ENCODE measurements around the gene PRKAR1A. TPM values are rescaled to one million over a fixed set of nuclear protein-coding genes. Genes with fewer than 3 reads are reported as not detected.

The PRKAR1A gene
- total and polyA plus RNA-seq, 11 donors, result 192 to 1,392 (median 837) TPM

DNA sequence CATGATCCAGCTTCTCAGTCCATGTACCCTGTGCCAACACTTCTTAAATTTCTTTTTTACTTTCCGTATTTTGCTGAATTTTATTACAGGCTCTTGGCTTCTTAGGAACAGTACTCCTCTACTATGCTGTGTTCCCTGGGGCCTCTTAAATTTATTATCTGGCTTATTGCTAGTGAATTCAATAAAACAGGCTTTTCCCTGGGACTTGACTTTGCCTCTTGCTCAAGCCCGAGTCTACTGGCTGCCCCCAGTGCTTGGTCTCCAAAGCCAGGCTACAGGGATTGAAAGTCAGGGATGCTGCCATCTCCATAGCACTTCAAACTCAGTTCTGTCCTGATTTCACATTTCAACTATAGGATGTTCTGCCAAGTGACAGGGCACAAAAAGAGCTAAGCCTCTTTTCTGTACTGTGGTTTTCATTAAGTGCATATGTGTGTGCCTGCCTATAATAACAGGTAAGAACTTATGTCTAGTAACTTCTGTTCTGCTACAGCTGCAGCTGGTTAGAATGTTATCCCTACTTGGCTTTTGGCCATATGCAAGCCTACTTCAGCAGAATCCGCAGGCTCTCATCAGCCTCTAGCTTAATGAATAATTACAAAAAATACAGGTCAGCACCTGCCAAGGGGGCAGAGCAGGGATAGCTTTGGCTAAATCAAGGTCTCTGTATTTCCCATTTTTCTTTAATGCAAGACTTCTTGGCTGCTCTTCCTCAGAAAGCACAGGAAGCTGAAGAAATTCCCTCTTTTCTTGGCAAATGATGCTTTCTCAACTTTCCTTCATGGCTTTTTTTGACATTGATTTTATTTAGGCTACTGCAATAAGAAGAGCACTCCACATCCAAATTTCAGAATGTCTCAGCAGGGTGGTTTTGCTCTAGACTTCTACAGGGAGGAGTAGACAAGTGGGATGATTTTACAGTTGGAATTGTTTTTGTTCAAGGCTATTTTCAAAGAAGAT, 80.7 kb downstream of the PRKAR1A start:
- Histone ChIP-seq H3K36me3 (peaks cover 0 to 11% (median 0%) of the 10 kb centered on the region in 9 donors), H3K27ac (peak overlapping the region in 5 of 12 donors; percentile 11 to 49 (median 27)), H3K4me1 (peaks cover 0 to 64% (median 5%) of the 10 kb centered on the region in 12 donors), H3K27me3 (no peaks in the 10 kb centered on the region), H3K4me3 (no peak overlapping the region), H3K9me3 (peaks cover 0 to 13% (median 0%) of the 10 kb centered on the region in 12 donors)
- ATAC-seq (peak in 1 of 4 donors; percentile 16), DNase-seq (no peak)
- no peak for TF ChIP-seq POLR2A (IDR thresholded peaks at IDR 0.05)
- TF ChIP-seq, protein P1, sequence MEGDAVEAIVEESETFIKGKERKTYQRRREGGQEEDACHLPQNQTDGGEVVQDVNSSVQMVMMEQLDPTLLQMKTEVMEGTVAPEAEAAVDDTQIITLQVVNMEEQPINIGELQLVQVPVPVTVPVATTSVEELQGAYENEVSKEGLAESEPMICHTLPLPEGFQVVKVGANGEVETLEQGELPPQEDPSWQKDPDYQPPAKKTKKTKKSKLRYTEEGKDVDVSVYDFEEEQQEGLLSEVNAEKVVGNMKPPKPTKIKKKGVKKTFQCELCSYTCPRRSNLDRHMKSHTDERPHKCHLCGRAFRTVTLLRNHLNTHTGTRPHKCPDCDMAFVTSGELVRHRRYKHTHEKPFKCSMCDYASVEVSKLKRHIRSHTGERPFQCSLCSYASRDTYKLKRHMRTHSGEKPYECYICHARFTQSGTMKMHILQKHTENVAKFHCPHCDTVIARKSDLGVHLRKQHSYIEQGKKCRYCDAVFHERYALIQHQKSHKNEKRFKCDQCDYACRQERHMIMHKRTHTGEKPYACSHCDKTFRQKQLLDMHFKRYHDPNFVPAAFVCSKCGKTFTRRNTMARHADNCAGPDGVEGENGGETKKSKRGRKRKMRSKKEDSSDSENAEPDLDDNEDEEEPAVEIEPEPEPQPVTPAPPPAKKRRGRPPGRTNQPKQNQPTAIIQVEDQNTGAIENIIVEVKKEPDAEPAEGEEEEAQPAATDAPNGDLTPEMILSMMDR (IDR thresholded peaks at IDR 0.05), result no peak
- WGBS, 4 donors, result 50 to 61% (median 54%) methylated on average over 3 of the region's 3 CpGs
- intact Hi-C loops (cut with DNase I), result loop anchor here in 1 of 10 donors (10.0 kb wide), 1 partner anchor 162 kb away; no protein-coding TSS in a partner anchor

DNA sequence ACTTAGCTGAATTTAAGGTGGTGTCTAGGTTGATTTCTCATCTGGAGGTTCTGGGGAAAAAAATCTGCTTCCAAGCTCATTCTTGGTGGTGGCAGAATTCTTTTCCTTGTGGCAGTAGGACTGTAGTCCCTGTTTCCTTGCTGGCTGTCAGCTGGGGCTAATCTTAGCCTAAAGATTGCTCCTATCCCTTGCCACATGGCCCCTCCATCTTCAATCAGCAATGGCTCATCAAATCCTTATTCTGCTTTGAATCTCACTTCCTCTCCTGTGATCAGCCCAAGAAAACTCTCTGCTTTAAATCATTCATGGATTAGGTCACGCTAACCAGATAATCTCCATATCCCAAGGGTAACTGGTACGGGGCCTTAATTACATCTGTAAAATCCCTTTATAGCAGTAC, 82.3 kb downstream of the PRKAR1A start:
- DNase-seq (no peak), ATAC-seq (no peak)
- WGBS, 4 donors, result 76 to 92% (median 82%) methylated on average over 2 of the region's 2 CpGs
- Histone ChIP-seq H3K4me3 (no peak overlapping the region), H3K36me3 (peaks cover 0 to 11% (median 0%) of the 10 kb centered on the region in 9 donors), H3K27ac (peak overlapping the region in 7 of 12 donors; percentile 10 to 98 (median 43)), H3K4me1 (peaks cover 0 to 67% (median 5%) of the 10 kb centered on the region in 12 donors), H3K27me3 (peaks cover 0 to 1% (median 0%) of the 10 kb centered on the region in 9 donors), H3K9me3 (no peaks in the 10 kb centered on the region)
- TF ChIP-seq, protein P1 (IDR thresholded peaks at IDR 0.05), result no peak
- TF ChIP-seq POLR2A (IDR thresholded peaks at IDR 0.05), result no peak
- intact Hi-C loops (cut with DNase I), result loop anchor here in 1 of 10 donors (10.0 kb wide), 1 partner anchor 160 kb away; no protein-coding TSS in a partner anchor

DNA sequence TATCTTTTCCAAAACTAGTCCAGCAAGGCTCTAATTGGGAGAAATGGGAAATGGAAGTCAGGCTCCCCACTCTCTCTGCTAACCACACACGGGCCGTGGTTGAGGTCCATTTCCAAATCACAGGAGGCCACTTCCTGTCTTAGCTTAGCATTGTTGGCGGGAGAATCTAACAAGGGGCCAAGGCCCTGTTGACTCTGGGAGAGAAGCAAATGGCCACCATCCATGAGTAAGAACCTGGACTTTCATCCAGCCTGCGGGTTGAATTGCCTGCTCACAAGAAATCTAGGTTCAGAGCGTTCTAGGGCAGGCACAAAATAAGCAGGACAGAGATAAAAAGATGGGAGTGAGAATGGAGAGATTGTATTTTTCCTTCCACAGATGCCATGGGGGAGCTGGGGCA, 83.3 kb downstream of the PRKAR1A start:
- peak; percentile 48 to 71 (median 60) for ATAC-seq
- H3K4me1 ChIP-seq, result peaks cover 0 to 67% (median 12%) of the 10 kb centered on the region in 12 donors
- peaks cover 0 to 2% (median 0%) of the 10 kb centered on the region in 9 donors for H3K36me3 ChIP-seq
- H3K27ac ChIP-seq, result peak overlapping the region in 7 of 12 donors; percentile 5 to 98 (median 52)
- TF ChIP-seq, protein P1 (IDR thresholded peaks at IDR 0.05), result no peak
- TF ChIP-seq POLR2A (IDR thresholded peaks at IDR 0.05), result no peak
- no peaks in the 10 kb centered on the region for H3K9me3 ChIP-seq
- H3K4me3 ChIP-seq, result no peak overlapping the region
- peaks cover 0 to 10% (median 0%) of the 10 kb centered on the region in 9 donors for H3K27me3 ChIP-seq
- intact Hi-C loops (cut with DNase I), result loop anchor here in 2 of 10 donors (5.0 to 10.0 kb wide), 2 partner anchors 53 to 159 kb away; no protein-coding TSS in a partner anchor
- peak in 4 of 5 donors; percentile 45 to 49 (median 48) for DNase-seq
- WGBS, 4 donors, result 60 to 72% (median 72%) methylated on average over 5 of the region's 5 CpGs

DNA sequence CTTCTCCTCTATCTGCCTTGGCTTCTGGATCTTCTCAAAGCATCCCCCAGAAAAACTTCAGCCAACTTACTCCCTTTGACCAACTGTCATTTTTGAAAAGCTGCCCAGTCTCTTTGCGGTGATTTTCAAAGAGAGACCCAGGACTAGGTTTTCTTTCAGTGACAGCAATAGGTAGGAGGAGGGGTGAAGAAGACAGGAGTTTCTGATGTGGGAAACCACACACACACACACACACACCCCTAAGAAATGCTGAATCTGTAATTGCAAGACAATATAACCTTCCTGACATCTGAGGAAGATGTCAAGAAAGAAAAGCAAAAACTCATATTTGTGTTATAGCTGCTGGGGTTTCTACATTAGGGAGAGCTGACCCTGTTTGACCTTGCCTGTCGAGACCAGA, 83.8 kb downstream of the PRKAR1A start:
- no peak for ATAC-seq
- Histone ChIP-seq H3K27me3 (peaks cover 0 to 13% (median 0%) of the 10 kb centered on the region in 9 donors), H3K4me3 (peak overlapping the region in 1 of 12 donors; percentile 82), H3K4me1 (peaks cover 0 to 67% (median 13%) of the 10 kb centered on the region in 12 donors), H3K9me3 (no peaks in the 10 kb centered on the region), H3K36me3 (no peaks in the 10 kb centered on the region), H3K27ac (peak overlapping the region in 5 of 12 donors; percentile 6 to 98 (median 52))
- TF ChIP-seq POLR2A (IDR thresholded peaks at IDR 0.05), result no peak
- TF ChIP-seq, protein P1 (IDR thresholded peaks at IDR 0.05), result no peak
- WGBS, 4 donors, result 50 to 62% (median 57%) methylated on average over 2 of the region's 2 CpGs
- intact Hi-C loops (cut with DNase I), result loop anchor here in 2 of 10 donors (5.0 to 10.0 kb wide), 2 partner anchors 54 to 159 kb away; no protein-coding TSS in a partner anchor
- no peak for DNase-seq
